Nucleus accumbens (tissue), 56 donors: ENCODE results near the gene REXO1.
"Not testable (repeated sequence)": the region's sequence is repeated elsewhere in the genome, so short reads cannot be mapped to it uniquely, and the experiment has no call there.

Source experiments
- DNase-seq, 56 donors: peaks; one replicate each; lab custom pipeline; 2025; lab: John Stamatoyannopoulos, UW

Gene REXO1

DNA sequence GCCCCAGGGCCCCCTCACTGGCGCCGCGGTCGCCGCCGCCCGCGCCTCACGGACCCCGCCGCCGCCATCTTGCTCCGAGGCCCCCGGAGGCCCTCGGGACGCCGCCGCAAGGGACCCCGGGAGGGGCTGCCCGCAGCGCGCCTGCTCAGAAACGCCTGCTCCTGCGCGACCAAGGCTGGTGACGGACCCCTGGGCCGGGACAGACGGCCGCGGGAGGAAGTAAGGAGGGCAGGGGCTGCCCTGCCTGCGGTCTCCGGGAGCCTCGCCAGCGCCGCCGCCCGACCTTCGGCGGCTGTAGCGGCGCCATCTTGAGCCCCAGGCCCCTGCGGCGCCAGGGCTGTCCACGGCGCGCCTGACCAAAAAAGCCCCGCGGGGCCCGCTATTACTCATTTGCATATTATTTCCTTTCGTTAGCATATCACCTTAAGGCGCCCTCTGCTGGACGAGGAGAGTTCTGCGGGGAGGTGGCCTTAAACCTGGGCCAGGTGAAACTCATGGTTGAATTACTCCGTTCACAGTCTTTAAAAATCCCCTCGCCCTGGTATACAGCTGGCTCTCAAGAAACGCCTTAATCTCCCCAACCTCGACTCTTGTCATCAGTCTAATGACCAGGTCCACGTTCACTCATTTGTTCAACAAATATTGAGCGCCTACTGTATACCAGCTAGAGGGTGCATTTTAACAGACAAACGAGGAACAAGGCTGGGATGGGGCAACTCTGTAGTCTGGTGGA, at the start of gene REXO1:
Gene REXO1, minus strand, starts transcription at position 85 of the 733 bp plus-strand sequence. CDS start 125 bp downstream, outside the sequence.
- peak; percentile 42 to 98 (median 86) for DNase-seq

GRCh38 chr19:1896508-1896907, 48.2 kb upstream of the REXO1 start:
- no peak for DNase-seq

GRCh38 chr19:1893791-1894190, 45.5 kb upstream of the REXO1 start:
- no peak for DNase-seq

DNA sequence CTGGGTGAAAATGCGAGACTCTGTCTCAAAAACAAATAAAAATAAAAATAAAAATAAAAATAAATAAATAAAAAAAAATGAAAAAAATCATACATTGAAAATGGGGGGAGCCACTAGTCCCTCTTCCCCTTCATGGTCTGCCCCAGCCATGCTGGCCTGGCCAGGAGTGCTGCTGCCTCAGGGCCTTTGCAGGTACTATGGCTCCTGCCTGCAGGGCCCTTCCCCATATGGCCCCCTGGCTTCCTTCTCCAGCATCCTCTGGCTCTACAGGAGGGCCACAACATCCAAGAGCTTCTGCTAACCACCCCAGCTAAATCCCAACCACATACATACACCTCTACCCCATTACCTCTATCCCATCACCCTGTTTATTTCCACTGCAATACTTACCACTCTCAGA, 41.6 kb upstream of the REXO1 start:
- no peak for DNase-seq

GRCh38 chr19:1888385-1888784, 40.1 kb upstream of the REXO1 start:
- no peak for DNase-seq

DNA sequence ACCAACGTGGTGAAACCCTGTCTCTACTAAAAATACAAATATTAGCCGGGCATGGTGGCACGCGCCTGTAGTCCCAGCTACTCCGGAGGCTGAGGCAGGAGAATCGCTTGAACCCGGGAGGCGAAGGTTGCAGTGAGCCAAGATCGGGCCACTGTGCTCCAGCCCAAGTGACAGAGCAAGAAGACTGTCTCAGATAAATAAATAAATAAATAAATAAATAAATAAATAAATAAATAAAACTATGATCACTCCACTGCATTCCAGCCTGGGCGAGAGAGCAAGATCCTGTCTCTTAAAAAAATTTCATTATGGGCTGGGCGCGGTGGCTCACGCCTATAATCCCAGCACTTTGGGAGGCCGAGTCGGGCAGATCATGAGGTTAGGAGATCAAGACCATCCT, 38.1 kb upstream of the REXO1 start:
- not testable (repeated sequence) for DNase-seq

- peak; percentile 36 to 96 (median 88) for DNase-seq
These were observed 37.3 kb upstream of the REXO1 start, which contains the start of gene ABHD17A for GRCh38 chr19:1885398-1886119. TSS of gene ABHD17A (minus strand) at chr19:1885496. CDS start at chr19:1881566, 3,930 bp downstream.

DNA sequence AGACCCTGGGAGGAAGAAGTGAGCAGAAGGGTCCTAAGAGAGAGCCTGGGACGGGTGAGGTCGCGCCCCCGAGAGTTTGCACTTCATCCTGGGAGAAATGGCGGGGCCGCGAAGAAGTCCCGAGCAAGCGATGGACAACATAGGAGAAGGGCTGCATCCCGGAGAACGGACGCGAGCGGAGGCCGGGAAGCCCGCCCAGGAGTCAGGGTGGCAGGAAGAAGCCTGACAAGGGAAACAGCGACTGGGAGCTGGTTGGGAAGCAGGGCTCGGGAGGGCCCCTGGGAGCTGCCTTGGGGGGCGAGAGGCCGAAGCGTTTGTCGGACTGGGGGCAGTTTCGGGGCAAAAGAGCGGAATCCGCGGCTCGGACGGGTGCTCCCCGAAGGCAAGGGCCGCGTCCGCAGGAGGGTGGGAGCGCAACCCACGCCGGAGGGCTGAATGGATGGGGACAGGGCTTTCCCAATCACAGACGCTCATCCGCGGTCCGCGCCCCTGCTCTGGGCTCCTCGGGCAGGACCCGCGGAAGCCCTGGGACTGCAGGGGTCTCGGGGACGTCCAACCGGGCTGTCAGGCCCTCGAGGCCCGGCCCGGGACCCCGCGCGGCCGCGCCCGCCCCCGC, 36.5 kb upstream of the REXO1 start:
- peak in 3 of 56 donors; percentile 24 to 41 (median 36) for DNase-seq

DNA sequence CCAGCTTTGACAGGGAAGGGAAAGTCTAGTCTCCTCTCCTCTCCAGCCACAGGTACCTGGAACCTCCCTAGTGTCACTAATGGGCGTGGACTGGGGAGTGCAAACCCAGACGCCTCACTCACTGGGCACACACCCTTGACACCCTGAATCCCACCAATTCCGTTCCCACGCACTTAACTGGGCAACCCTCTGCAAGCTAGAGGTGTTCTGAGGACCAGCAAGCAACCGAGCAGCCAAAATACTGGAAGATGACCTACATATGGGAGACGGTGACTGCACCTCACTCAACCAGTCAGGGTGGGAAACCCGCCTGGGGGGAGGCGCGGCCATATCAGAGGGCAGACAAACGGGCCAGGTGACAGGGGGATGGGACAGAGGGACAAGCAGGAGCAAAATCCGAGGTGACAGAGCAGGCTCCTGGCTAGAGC, 36.0 kb upstream of the REXO1 start:
- no peak for DNase-seq

DNA sequence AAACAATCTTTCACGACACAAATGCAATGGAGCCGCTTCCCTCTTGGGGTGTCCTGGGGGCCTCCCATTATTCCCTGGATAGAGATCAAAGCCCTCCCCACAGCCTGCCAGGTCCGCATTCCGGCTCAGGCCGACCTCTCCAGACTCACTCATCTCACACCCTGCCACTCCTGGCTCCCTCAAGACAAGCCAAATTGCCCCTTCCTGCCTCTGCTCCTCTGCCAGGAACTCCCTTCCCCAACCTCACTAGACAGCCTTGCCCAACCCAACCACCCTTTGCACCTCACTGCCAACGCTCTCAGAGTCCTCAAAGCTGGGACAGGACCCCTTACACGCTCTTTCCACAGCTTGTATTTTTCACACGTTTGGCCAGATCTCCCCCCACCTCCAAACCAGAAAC, 35.5 kb upstream of the REXO1 start:
- no peak for DNase-seq

DNA sequence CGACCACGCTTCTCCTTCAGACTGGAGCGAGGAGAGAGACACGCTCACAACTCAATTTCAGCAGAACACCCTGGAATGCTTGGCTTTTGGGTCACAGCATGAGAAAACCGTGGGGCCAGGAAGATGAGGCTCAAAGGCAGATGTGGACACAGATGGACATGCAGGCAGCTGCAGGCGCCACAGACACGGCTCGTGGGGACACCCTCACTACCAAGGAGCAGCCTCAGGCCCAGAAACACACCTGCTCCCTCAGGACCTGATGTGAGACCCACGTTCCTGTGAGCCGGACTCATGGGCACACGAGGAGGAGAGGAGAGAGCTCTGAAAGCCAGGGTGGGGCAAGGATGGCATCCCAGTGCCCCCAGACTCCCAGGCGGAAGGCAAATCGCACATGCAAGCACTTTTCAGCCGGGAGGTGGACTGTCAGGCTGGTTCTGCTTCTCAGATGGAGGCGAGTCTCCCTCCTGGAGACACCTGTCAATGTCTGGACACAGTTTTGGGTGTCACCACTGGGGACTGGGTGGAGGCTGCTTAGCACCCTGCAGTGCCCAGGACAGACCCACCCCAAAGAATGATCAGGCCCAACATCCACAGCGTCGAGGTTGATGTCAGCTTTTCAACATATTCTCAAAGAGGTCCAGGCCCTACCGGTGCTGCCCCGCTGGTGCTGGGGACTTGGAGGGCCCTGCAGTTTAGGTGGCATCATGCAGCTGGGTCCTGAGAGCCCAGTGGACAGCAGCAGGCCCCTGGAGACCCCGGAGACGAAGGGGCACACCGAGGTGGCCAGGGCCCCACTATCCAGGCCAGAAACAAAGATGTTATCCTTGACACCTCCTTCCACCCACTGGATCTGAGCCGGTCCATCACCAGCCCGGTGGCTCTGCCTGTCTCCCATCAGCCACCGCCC, 34.8 kb upstream of the REXO1 start:
- peak in 3 of 56 donors; percentile 24 to 48 (median 34) for DNase-seq

- peak in 35 of 56 donors; percentile 9 to 75 (median 52) for DNase-seq
These were observed 34.0 kb upstream of the REXO1 start for GRCh38 chr19:1882089-1882785.

GRCh38 chr19:1881393-1882088, 33.3 kb upstream of the REXO1 start:
- DNase-seq, result peak in 9 of 56 donors; percentile 7 to 57 (median 23)

- DNase-seq, result no peak
These were observed 32.5 kb upstream of the REXO1 start for GRCh38 chr19:1880611-1881392.

DNA sequence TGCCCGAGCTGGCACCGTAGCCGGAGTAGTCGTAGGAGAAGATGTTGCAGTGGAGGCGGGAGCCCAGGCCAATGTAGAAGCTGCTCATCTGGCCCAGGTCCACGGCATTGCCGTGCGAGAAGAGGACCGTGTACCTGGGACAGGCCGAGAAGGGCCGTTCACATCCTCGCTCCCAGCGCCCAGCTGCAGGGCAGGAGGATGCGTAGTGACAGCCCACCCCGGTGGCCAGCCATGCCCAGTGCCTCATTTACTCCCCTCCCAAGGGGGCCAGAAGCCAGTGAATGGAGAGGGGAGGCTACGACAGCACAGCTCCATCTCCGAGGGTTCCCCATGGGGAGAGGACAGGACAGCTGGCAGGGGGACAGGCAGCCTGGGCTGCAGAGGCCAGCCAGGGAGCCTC, 31.7 kb upstream of the REXO1 start:
- not testable (repeated sequence) for DNase-seq

DNA sequence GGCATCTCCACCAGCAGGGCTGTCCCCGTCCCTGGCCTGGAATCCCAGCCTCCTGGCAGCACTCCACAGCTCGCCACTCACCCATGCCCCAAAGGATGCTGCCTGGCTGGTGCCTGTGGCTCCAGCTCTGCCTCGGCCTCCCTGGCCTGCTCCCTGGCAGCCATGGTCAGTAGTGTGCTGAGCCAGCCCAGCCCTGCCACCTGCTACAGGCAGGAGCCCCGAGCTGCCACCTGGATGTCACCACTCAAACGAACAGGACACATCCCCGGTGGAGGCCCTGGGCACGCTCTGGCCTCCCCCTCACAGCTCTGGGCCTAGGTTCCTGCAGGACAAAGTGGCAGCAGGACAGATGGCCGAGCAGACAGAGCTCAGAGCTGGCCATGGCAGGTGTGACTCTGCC, 30.3 kb upstream of the REXO1 start:
- DNase-seq, result not testable (repeated sequence)

DNA sequence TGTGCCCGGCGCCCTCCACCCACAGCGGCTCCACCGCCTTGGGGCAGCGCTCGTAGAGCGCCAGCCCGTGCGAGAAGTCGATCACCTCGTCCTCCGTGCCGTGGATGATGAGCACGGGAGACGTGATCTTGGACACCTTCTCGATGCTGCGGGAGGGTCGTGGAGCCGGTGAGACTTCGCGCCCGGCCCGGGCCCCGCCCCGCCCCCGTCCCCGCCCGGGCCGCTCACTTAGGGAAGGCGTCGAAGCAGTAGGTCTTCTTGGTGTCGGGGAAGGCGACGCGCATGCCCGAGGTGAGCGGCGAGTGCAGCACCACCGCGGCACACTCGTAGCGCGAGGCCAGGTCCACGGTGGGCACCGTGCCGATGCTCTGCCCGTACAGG, 29.0 kb upstream of the REXO1 start:
- not testable (repeated sequence) for DNase-seq
